Liver (tissue), 9 donors: ENCODE measurements around the gene ELP5. TPM values are rescaled to one million over a fixed set of nuclear protein-coding genes. Genes with fewer than 3 reads are reported as not detected.

Experiments
- DNase-seq: peaks from one replicate; pipeline ENCODE4 v3.0.0-alpha.2; 2017; ENCODE audit warnings: low spot score
- H3K27ac ChIP-seq, 2 donors: one replicate each; pipeline ENCODE4 v1.7.0; 2013; ENCODE audit warnings: inconsistent platforms in 2 of 2, low read length in 2 of 2, control low read depth in 1 of 2, low read depth in 1 of 2, mild to moderate bottlenecking in 1 of 2
- H3K27me3 ChIP-seq, 4 donors: one replicate each; pipeline versions ENCODE4 v1.6.1 to v1.7.0; 2013; ENCODE audit warnings: low read length in 3 of 4, inconsistent platforms in 1 of 4, mild to moderate bottlenecking in 1 of 4, moderate library complexity in 1 of 4; ENCODE audit not compliant: control insufficient read depth in 4 of 4, insufficient read depth in 4 of 4
- H3K36me3 ChIP-seq, 4 donors: one replicate each; pipeline versions ENCODE4 v1.6.1 to v1.7.0; 2013; ENCODE audit warnings: low read length in 3 of 4, mild to moderate bottlenecking in 3 of 4, low read depth in 1 of 4, moderate library complexity in 1 of 4; ENCODE audit not compliant: control insufficient read depth in 4 of 4, insufficient read depth in 3 of 4
- H3K4me1 ChIP-seq, 4 donors: one replicate each; pipeline versions ENCODE4 v1.6.1 to v1.7.0; 2013; ENCODE audit warnings: low read length in 3 of 4, mild to moderate bottlenecking in 3 of 4, moderate library complexity in 1 of 4; ENCODE audit not compliant: control insufficient read depth in 4 of 4, insufficient read depth in 4 of 4
- H3K4me3 ChIP-seq, 3 donors: one replicate each; pipeline versions ENCODE4 v1.6.1 to v1.7.0; 2013; ENCODE audit warnings: low read length in 3 of 3, control low read depth in 1 of 3, low read depth in 1 of 3, mild to moderate bottlenecking in 1 of 3
- H3K9ac ChIP-seq, 2 donors: one replicate each; pipeline ENCODE4 v1.7.0; 2013; ENCODE audit warnings: low read length in 2 of 2, mild to moderate bottlenecking in 2 of 2, moderate library complexity in 2 of 2, control low read depth in 1 of 2, low read depth in 1 of 2
- H3K9me3 ChIP-seq, 4 donors: one replicate each; pipeline versions ENCODE4 v1.6.1 to v1.7.0; 2013; ENCODE audit warnings: low read length in 3 of 4; ENCODE audit not compliant: control insufficient read depth in 4 of 4
- ATF3 ChIP-seq: IDR thresholded peaks from 2 replicates; pipeline ENCODE4 v1.6.1; 2016; ENCODE audit warnings: antibody characterized with exemption
- CTCF ChIP-seq: fragments of 150-350 bp; IDR thresholded peaks from 2 replicates; pipeline ENCODE4 v1.5.1; 2017; ENCODE audit warnings: improper control_type of control experiment, low read depth, low read length; ENCODE audit not compliant: missing input control
- FOXA1 ChIP-seq: IDR thresholded peaks from 2 replicates; pipeline ENCODE4 v1.6.1; 2016; ENCODE audit warnings: antibody characterized with exemption
- FOXA2 ChIP-seq: IDR thresholded peaks from 2 replicates; pipeline ENCODE4 v1.6.1; 2016; ENCODE audit warnings: antibody characterized with exemption
- GABPA ChIP-seq, 2 donors: IDR thresholded peaks in 1 of 2; conservative IDR thresholded peaks in 1 of 2; 2 replicates each; pipeline ENCODE4 v1.6.1; 2016; ENCODE audit warnings: antibody characterized with exemption in 2 of 2, mild to moderate bottlenecking in 1 of 2, moderate library complexity in 1 of 2
- HNF4A ChIP-seq, 2 donors: conservative IDR thresholded peaks; 2 replicates each; pipeline ENCODE4 v1.6.1; 2016; ENCODE audit warnings: antibody characterized with exemption in 2 of 2, mild to moderate bottlenecking in 2 of 2
- HNF4G ChIP-seq: IDR thresholded peaks from 2 replicates; pipeline ENCODE4 v1.6.1; 2016; ENCODE audit warnings: antibody characterized with exemption
- JUND ChIP-seq, 2 donors: IDR thresholded peaks; 2 replicates each; pipeline ENCODE4 v1.6.1; 2016; ENCODE audit warnings: antibody characterized with exemption in 2 of 2
- MAX ChIP-seq: IDR thresholded peaks from 2 replicates; pipeline ENCODE4 v1.6.1; 2016; ENCODE audit warnings: antibody characterized with exemption
- NR2F2 ChIP-seq: IDR thresholded peaks from 2 replicates; pipeline ENCODE4 v1.6.1; 2016; ENCODE audit warnings: antibody characterized with exemption
- RAD21 ChIP-seq, 2 donors: IDR thresholded peaks; 2 replicates each; pipeline ENCODE4 v1.6.1; 2016; ENCODE audit warnings: antibody characterized with exemption in 2 of 2, mild to moderate bottlenecking in 2 of 2
- TAF1 ChIP-seq: conservative IDR thresholded peaks from 2 replicates; pipeline ENCODE4 v1.6.1; 2016; ENCODE audit warnings: antibody characterized with exemption, mild to moderate bottlenecking
- YY1 ChIP-seq: IDR thresholded peaks from 2 replicates; pipeline ENCODE4 v1.6.1; 2016; ENCODE audit warnings: antibody characterized with exemption, mild to moderate bottlenecking
- ZBTB33 ChIP-seq: IDR thresholded peaks from 2 replicates; pipeline ENCODE4 v1.6.1; 2016; ENCODE audit warnings: antibody characterized with exemption
- WGBS: extraction: QIAGEN DNeasy Blood & Tissue Kit; methylation state at CpG from one replicate; pipeline ENCODE4 v1.1.7; 2013; 5-methylcytosine and 5-hydroxymethylcytosine counted together
- polyA plus RNA-seq, 2 donors: library from polyadenylated mRNA; stranded (reverse) in 1 of 2; unstranded in 1 of 2; fragments of 200-250 nt in 1 of 2; fragments of >200 nt in 1 of 2; fragmentation: Nextera tagmentation in 1 of 2; extraction: Ambion mirVana in 1 of 2; gene quantifications; one replicate each; pipeline versions ENCODE4 v1.2.1 to v1.2.3, GENCODE V29; 2013 to 2015
- total RNA-seq, 2 donors: library from RNA; depleted of rRNA; stranded (reverse); fragments of >200 nt; gene quantifications; one replicate each; pipeline ENCODE4 v1.2.3, GENCODE V29; 2014
- donor health status: healthy.
- donor health status: healthy.
- donor health status: healthy.
- donor health status: healthy.
- donor health status: healthy.

Gene ELP5
- total and polyA plus RNA-seq, 4 donors = 19.3 to 38.4 (median 26.6) TPM

- DNase-seq = peak; percentile 43
- H3K4me3 ChIP-seq = peak overlapping the region in 1 of 3 donors; percentile 63
- H3K27me3 ChIP-seq = no peaks in the 10 kb centered on the region
- H3K4me1 ChIP-seq = peaks cover 13 to 49% (median 27%) of the 10 kb centered on the region in 4 donors
- TF ChIP-seq FOXA1 = no peak
- TF ChIP-seq TAF1 = no peak
- TF ChIP-seq ZBTB33 = no peak
- no peak for TF ChIP-seq MAX
- TF ChIP-seq GABPA (IDR thresholded peaks at IDR 0.05 in 1 of 2, conservative IDR thresholded peaks at IDR 0.05 in 1 of 2) = no peak
- no peak for TF ChIP-seq HNF4G
- no peak for TF ChIP-seq HNF4A (conservative IDR thresholded peaks at IDR 0.05)
- TF ChIP-seq JUND (IDR thresholded peaks at IDR 0.05) = no peak
- H3K9ac ChIP-seq = no peak overlapping the region
- no peaks in the 10 kb centered on the region for H3K9me3 ChIP-seq
- H3K27ac ChIP-seq = no peak overlapping the region
- H3K36me3 ChIP-seq = no peaks in the 10 kb centered on the region
- 12% methylated on average over 26 of the region's 26 CpGs for WGBS
These were observed 11.2 kb downstream of the ELP5 start for GRCh38 chr17:7262935-7263800.

- Histone ChIP-seq H3K4me3 (no peak overlapping the region), H3K27ac (no peak overlapping the region)
- no peak for DNase-seq
These were observed 11.7 kb downstream of the ELP5 start for GRCh38 chr17:7263801-7264078.

GRCh38 chr17:7266784-7267183 is 14.8 kb downstream of the ELP5 start:
- H3K36me3 ChIP-seq = no peaks in the 10 kb centered on the region
- no peak for DNase-seq
- no peaks in the 10 kb centered on the region for H3K9me3 ChIP-seq
- H3K4me1 ChIP-seq = peaks cover 4 to 19% (median 12%) of the 10 kb centered on the region in 4 donors
- 77% methylated on average over 1 of the region's 1 CpG for WGBS
- no peak overlapping the region for H3K9ac ChIP-seq
- H3K27ac ChIP-seq = no peak overlapping the region
- H3K27me3 ChIP-seq = no peaks in the 10 kb centered on the region
- no peak overlapping the region for H3K4me3 ChIP-seq
- TF ChIP-seq HNF4G (no peak), CTCF (no peak), RAD21 (IDR thresholded peaks at IDR 0.05) (no peak), NR2F2 (no peak), ATF3 (no peak), FOXA2 (no peak), YY1 (no peak)

More at GRCh38 chr17:7263801-7264078, 11.7 kb downstream of the ELP5 start:
- WGBS = 56% methylated on average over 4 of the region's 4 CpGs
- no peaks in the 10 kb centered on the region for H3K27me3 ChIP-seq
- H3K36me3 ChIP-seq = no peaks in the 10 kb centered on the region
- no peaks in the 10 kb centered on the region for H3K9me3 ChIP-seq
- peaks cover 7 to 43% (median 23%) of the 10 kb centered on the region in 4 donors for H3K4me1 ChIP-seq
- TF ChIP-seq RAD21 (IDR thresholded peaks at IDR 0.05) = no peak
- no peak for TF ChIP-seq ATF3
- no peak for TF ChIP-seq GABPA (IDR thresholded peaks at IDR 0.05 in 1 of 2, conservative IDR thresholded peaks at IDR 0.05 in 1 of 2)
- no peak for TF ChIP-seq FOXA2
- no peak overlapping the region for H3K9ac ChIP-seq
